GM23338 (cell line): ENCODE results near the gene CENPE. TPM values are rescaled to one million over a fixed set of nuclear protein-coding genes. Genes with fewer than 3 reads are reported as not detected.

Experiments
- ATAC-seq: fragments of 200-7000 bp; cut with Tn5 transposase; 3 replicates; pipeline ENCODE4 v1.9.1; 2020
- DNase-seq: peaks from one replicate; pipeline ENCODE4 v3.0.0-alpha.2; 2015; ENCODE audit warnings: low spot score
- H2AFZ ChIP-seq: fragments of 200-600 bp; sonication (generic); 2 replicates; pipeline ENCODE4 v1.8.0; 2016; ENCODE audit warnings: antibody characterized with exemption, mild to moderate bottlenecking, moderate library complexity
- H3F3A ChIP-seq: fragments of 200-600 bp; sonication (generic); replicated peaks from 2 replicates; pipeline ENCODE4 v1.8.0; 2017; ENCODE audit warnings: antibody characterized with exemption, mixed run types, low read depth
- H3K27ac ChIP-seq: fragments of 200-600 bp; sonication (generic); 2 replicates; pipeline ENCODE4 v1.6.1; 2016; ENCODE audit warnings: low read depth
- H3K27me3 ChIP-seq: fragments of 200-600 bp; sonication (generic); 2 replicates; pipeline ENCODE4 v1.8.0; 2016; ENCODE audit warnings: mild to moderate bottlenecking, mixed run types, moderate library complexity; ENCODE audit not compliant: insufficient read depth
- H3K36me3 ChIP-seq: fragments of 200-600 bp; sonication (generic); 2 replicates; pipeline ENCODE4 v1.8.0; 2016; ENCODE audit warnings: mild to moderate bottlenecking; ENCODE audit not compliant: insufficient read depth
- H3K4me1 ChIP-seq: fragments of 200-600 bp; sonication (generic); 2 replicates; pipeline ENCODE4 v1.8.0; 2016; ENCODE audit warnings: mild to moderate bottlenecking, moderate library complexity; ENCODE audit not compliant: insufficient read depth
- H3K4me2 ChIP-seq: fragments of 200-600 bp; sonication (generic); 2 replicates; pipeline ENCODE4 v1.7.1; 2017; ENCODE audit warnings: mixed run types
- H3K4me3 ChIP-seq: fragments of 200-600 bp; sonication (generic); 2 replicates; pipeline ENCODE4 v1.6.1; 2016; ENCODE audit warnings: mixed run types
- H3K79me2 ChIP-seq: fragments of 200-600 bp; sonication (generic); replicated peaks from 2 replicates; pipeline ENCODE4 v1.8.0; 2017; ENCODE audit warnings: mild to moderate bottlenecking; ENCODE audit not compliant: insufficient read depth
- H3K9me2 ChIP-seq: fragments of 200-600 bp; sonication (generic); 2 replicates; pipeline ENCODE4 v1.8.0; 2017; ENCODE audit not compliant: insufficient read depth
- H4K20me1 ChIP-seq: fragments of 200-600 bp; sonication (generic); replicated peaks from 2 replicates; pipeline ENCODE4 v1.8.0; 2017; ENCODE audit warnings: mild to moderate bottlenecking; ENCODE audit not compliant: insufficient read depth
- H3K27ac Mint-ChIP-seq: 2 replicates; pipeline ENCODE4 v1.8.0; 2020; ENCODE audit warnings: inconsistent platforms, mild to moderate bottlenecking, moderate library complexity, mixed read lengths
- H3K27me3 Mint-ChIP-seq: 3 replicates; pipeline ENCODE4 v1.8.0; 2022; ENCODE audit warnings: low read depth, mild to moderate bottlenecking, moderate library complexity, mixed read lengths, inconsistent platforms; ENCODE audit not compliant: insufficient read depth, poor library complexity
- H3K36me3 Mint-ChIP-seq: 3 replicates; pipeline ENCODE4 v1.8.0; 2021; ENCODE audit warnings: low read depth, mild to moderate bottlenecking, inconsistent platforms, moderate library complexity, mixed read lengths
- H3K4me1 Mint-ChIP-seq: 3 replicates; pipeline ENCODE4 v1.8.0; 2020; ENCODE audit warnings: mild to moderate bottlenecking, inconsistent platforms, mixed read lengths
- H3K4me3 Mint-ChIP-seq: 3 replicates; pipeline ENCODE4 v1.8.0; 2021; ENCODE audit warnings: moderate library complexity, mild to moderate bottlenecking, inconsistent platforms, mixed read lengths
- H3K9me3 Mint-ChIP-seq: 3 replicates; pipeline ENCODE4 v1.8.0; 2020; ENCODE audit warnings: moderate library complexity, mild to moderate bottlenecking, inconsistent platforms, mixed read lengths
- CREB1 ChIP-seq: fragments of 250-450 bp; sonication (Bioruptor Pico); IDR thresholded peaks from 2 replicates; pipeline ENCODE4 v1.5.0; 2020; ENCODE audit warnings: low read depth, mild to moderate bottlenecking, moderate library complexity
- ETS1 ChIP-seq: IDR thresholded peaks from 2 replicates; pipeline ENCODE4 v1.6.1; 2016; ENCODE audit warnings: antibody characterized with exemption
- EZH2 ChIP-seq: fragments of 200-600 bp; sonication (generic); IDR thresholded peaks from one replicate; pipeline ENCODE4 v1.8.0; 2017; ENCODE audit warnings: antibody characterized with exemption, mild to moderate bottlenecking, low read depth; ENCODE audit not compliant: unreplicated experiment
- EZH2phosphoT487 ChIP-seq: fragments of 200-600 bp; sonication (generic); IDR thresholded peaks from one replicate; pipeline ENCODE4 v1.8.1; 2018; ENCODE audit warnings: antibody characterized with exemption; ENCODE audit not compliant: unreplicated experiment
- JUNB ChIP-seq: IDR thresholded peaks from one replicate; pipeline ENCODE4 v1.6.1; 2016; ENCODE audit warnings: antibody characterized with exemption; ENCODE audit not compliant: unreplicated experiment
- NANOG ChIP-seq: IDR thresholded peaks from 2 replicates; pipeline ENCODE4 v1.6.1; 2016; ENCODE audit warnings: antibody characterized with exemption, borderline replicate concordance
- POLR2AphosphoS5 ChIP-seq: IDR thresholded peaks from 2 replicates; pipeline ENCODE4 v1.6.1; 2016; ENCODE audit warnings: antibody characterized with exemption, low read depth
- REST ChIP-seq: IDR thresholded peaks from one replicate; pipeline ENCODE4 v1.6.1; 2018; ENCODE audit warnings: antibody characterized with exemption; ENCODE audit not compliant: unreplicated experiment
- STAT1 ChIP-seq: IDR thresholded peaks from one replicate; pipeline ENCODE4 v1.6.1; 2016; ENCODE audit warnings: antibody characterized with exemption; ENCODE audit not compliant: unreplicated experiment
- ZNF114 ChIP-seq: fragments of 250-450 bp; sonication (Bioruptor Pico); IDR thresholded peaks from 2 replicates; pipeline ENCODE4 v1.5.0; 2020; ENCODE audit warnings: mild to moderate bottlenecking, moderate library complexity
- ZNF331 ChIP-seq: fragments of 250-450 bp; sonication (Bioruptor Pico); IDR thresholded peaks from 2 replicates; pipeline ENCODE4 v1.5.0; 2020; ENCODE audit warnings: low read depth, mild to moderate bottlenecking, moderate library complexity
- polyA plus RNA-seq: library from polyadenylated mRNA; unstranded; fragments of >200 nt; fragmentation: Nextera tagmentation; extraction: Ambion mirVana; gene quantifications from 2 replicates; pipeline ENCODE4 v1.2.1, GENCODE V29; 2016
- total RNA-seq: library from RNA; depleted of rRNA; stranded (reverse); fragments of >200 nt; shearing (Covaris generic); gene quantifications from 2 replicates; pipeline ENCODE4 v1.2.3, GENCODE V29; 2014
- TF ChIP-seq, protein P1 (sequence below): fragments of 250-450 bp; sonication (Bioruptor Pico); IDR thresholded peaks from 2 replicates; pipeline ENCODE4 v1.5.0; 2020; ENCODE audit warnings: mild to moderate bottlenecking, moderate library complexity
- TF ChIP-seq, protein P2 (sequence below), 2 experiments: fragments of 200-600 bp in 1 of 2; sonication (generic) in 1 of 2; conservative IDR thresholded peaks; 2 replicates each; pipeline versions ENCODE4 v1.5.1 to v1.6.1; 2016 to 2017; ENCODE audit warnings: antibody characterized with exemption in 2 of 2, low read depth in 2 of 2, mild to moderate bottlenecking in 2 of 2, moderate library complexity in 1 of 2

Gene CENPE
- total and polyA plus RNA-seq, 2 experiments from 2014 or later, result 42.2 to 46.7 TPM

- Histone ChIP-seq H4K20me1 (0 out of 2 replicates have a peak, but pooled peaks cover 4% of the 10 kb centered on the region), H3K4me3 (no peak overlapping the region), H3K4me1 (no peaks in the 10 kb centered on the region), H3F3A (no peaks in the 10 kb centered on the region), H3K9me2 (no peaks in the 10 kb centered on the region), H3K27ac (no peak overlapping the region), H2AFZ (no peak overlapping the region), H3K4me2 (no peak overlapping the region), H3K36me3 (no peaks in the 10 kb centered on the region), H3K27me3 (no peaks in the 10 kb centered on the region), H3K79me2 (no peaks in the 10 kb centered on the region)
- Mint-ChIP-seq H3K36me3 (no peaks in the 10 kb centered on the region), H3K9me3 (no peaks in the 10 kb centered on the region), H3K27ac (no peak overlapping the region), H3K4me1 (peaks cover 13% of the 10 kb centered on the region; the same call in 2 of the 3 replicates), H3K4me3 (no peak overlapping the region), H3K27me3 (peaks cover 2% of the 10 kb centered on the region)
- TF ChIP-seq REST, result no peak
- no peak for TF ChIP-seq EZH2phosphoT487
- no peak for TF ChIP-seq ZNF331 (CRISPR knock-in tag)
- TF ChIP-seq POLR2AphosphoS5, result no peak
- TF ChIP-seq CREB1 (CRISPR knock-in tag), result no peak
- TF ChIP-seq STAT1, result no peak
- TF ChIP-seq JUNB, result no peak
- TF ChIP-seq, protein P1, sequence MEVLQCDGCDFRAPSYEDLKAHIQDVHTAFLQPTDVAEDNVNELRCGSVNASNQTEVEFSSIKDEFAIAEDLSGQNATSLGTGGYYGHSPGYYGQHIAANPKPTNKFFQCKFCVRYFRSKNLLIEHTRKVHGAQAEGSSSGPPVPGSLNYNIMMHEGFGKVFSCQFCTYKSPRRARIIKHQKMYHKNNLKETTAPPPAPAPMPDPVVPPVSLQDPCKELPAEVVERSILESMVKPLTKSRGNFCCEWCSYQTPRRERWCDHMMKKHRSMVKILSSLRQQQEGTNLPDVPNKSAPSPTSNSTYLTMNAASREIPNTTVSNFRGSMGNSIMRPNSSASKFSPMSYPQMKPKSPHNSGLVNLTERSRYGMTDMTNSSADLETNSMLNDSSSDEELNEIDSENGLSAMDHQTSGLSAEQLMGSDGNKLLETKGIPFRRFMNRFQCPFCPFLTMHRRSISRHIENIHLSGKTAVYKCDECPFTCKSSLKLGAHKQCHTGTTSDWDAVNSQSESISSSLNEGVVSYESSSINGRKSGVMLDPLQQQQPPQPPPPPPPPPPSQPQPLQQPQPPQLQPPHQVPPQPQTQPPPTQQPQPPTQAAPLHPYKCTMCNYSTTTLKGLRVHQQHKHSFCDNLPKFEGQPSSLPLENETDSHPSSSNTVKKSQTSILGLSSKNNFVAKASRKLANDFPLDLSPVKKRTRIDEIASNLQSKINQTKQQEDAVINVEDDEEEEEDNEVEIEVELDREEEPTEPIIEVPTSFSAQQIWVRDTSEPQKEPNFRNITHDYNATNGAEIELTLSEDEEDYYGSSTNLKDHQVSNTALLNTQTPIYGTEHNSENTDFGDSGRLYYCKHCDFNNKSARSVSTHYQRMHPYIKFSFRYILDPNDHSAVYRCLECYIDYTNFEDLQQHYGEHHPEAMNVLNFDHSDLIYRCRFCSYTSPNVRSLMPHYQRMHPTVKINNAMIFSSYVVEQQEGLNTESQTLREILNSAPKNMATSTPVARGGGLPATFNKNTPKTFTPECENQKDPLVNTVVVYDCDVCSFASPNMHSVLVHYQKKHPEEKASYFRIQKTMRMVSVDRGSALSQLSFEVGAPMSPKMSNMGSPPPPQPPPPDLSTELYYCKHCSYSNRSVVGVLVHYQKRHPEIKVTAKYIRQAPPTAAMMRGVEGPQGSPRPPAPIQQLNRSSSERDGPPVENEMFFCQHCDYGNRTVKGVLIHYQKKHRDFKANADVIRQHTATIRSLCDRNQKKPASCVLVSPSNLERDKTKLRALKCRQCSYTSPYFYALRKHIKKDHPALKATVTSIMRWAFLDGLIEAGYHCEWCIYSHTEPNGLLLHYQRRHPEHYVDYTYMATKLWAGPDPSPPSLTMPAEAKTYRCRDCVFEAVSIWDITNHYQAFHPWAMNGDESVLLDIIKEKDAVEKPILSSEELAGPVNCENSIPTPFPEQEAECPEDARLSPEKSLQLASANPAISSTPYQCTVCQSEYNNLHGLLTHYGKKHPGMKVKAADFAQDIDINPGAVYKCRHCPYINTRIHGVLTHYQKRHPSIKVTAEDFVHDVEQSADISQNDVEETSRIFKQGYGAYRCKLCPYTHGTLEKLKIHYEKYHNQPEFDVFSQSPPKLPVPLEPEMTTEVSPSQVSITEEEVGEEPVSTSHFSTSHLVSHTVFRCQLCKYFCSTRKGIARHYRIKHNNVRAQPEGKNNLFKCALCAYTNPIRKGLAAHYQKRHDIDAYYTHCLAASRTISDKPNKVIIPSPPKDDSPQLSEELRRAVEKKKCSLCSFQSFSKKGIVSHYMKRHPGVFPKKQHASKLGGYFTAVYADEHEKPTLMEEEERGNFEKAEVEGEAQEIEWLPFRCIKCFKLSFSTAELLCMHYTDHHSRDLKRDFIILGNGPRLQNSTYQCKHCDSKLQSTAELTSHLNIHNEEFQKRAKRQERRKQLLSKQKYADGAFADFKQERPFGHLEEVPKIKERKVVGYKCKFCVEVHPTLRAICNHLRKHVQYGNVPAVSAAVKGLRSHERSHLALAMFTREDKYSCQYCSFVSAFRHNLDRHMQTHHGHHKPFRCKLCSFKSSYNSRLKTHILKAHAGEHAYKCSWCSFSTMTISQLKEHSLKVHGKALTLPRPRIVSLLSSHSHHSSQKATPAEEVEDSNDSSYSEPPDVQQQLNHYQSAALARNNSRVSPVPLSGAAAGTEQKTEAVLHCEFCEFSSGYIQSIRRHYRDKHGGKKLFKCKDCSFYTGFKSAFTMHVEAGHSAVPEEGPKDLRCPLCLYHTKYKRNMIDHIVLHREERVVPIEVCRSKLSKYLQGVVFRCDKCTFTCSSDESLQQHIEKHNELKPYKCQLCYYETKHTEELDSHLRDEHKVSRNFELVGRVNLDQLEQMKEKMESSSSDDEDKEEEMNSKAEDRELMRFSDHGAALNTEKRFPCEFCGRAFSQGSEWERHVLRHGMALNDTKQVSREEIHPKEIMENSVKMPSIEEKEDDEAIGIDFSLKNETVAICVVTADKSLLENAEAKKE, result no peak
- TF ChIP-seq NANOG, result no peak
- TF ChIP-seq, protein P2, sequence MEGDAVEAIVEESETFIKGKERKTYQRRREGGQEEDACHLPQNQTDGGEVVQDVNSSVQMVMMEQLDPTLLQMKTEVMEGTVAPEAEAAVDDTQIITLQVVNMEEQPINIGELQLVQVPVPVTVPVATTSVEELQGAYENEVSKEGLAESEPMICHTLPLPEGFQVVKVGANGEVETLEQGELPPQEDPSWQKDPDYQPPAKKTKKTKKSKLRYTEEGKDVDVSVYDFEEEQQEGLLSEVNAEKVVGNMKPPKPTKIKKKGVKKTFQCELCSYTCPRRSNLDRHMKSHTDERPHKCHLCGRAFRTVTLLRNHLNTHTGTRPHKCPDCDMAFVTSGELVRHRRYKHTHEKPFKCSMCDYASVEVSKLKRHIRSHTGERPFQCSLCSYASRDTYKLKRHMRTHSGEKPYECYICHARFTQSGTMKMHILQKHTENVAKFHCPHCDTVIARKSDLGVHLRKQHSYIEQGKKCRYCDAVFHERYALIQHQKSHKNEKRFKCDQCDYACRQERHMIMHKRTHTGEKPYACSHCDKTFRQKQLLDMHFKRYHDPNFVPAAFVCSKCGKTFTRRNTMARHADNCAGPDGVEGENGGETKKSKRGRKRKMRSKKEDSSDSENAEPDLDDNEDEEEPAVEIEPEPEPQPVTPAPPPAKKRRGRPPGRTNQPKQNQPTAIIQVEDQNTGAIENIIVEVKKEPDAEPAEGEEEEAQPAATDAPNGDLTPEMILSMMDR (conservative IDR thresholded peaks at IDR 0.05; ENCODE audit: low read depth in 2 of 2), result no peak
- TF ChIP-seq ETS1, result no peak
- TF ChIP-seq ZNF114 (CRISPR knock-in tag), result no peak
- no peak for TF ChIP-seq EZH2
- ATAC-seq, result no peak
- DNase-seq, result no peak
Observed at GRCh38 chr4:103067841-103068547, 130.1 kb downstream of the CENPE start.
